Activated CD4-positive, alpha-beta T cell treated with anti-CD3 and anti-CD28 coated beads for 1 hour (primary cell): ENCODE results near the gene IRF2.

Experiments used
- DNase-seq: peaks from one replicate; pipeline ENCODE4 v3.0.0-alpha.2; 2020

Gene IRF2

GRCh38 chr4:184404047-184404446 is 70.3 kb downstream of the IRF2 start:
- no peak for DNase-seq

GRCh38 chr4:184403384-184403781 is 71.0 kb downstream of the IRF2 start:
- DNase-seq = no peak

- DNase-seq = no peak
Measured at GRCh38 chr4:184402740-184403383, 71.5 kb downstream of the IRF2 start.

- DNase-seq = no peak
Measured at GRCh38 chr4:184402239-184402638, 72.1 kb downstream of the IRF2 start.

- no peak for DNase-seq
Measured at GRCh38 chr4:184401397-184402171, 72.8 kb downstream of the IRF2 start.

- DNase-seq = no peak
Measured at GRCh38 chr4:184400891-184401290, 73.5 kb downstream of the IRF2 start.

- DNase-seq = no peak
Measured at GRCh38 chr4:184400375-184400870, 73.9 kb downstream of the IRF2 start.

- DNase-seq = no peak
Measured at GRCh38 chr4:184399512-184399908, 74.8 kb downstream of the IRF2 start.

GRCh38 chr4:184398741-184399511 is 75.4 kb downstream of the IRF2 start:
- DNase-seq = no peak

- DNase-seq = no peak
Measured at GRCh38 chr4:184397516-184398163, 76.7 kb downstream of the IRF2 start.

GRCh38 chr4:184396570-184397515 is 77.5 kb downstream of the IRF2 start:
- DNase-seq = no peak

- DNase-seq = no peak
Measured at GRCh38 chr4:184395971-184396391, 78.4 kb downstream of the IRF2 start.

- DNase-seq = no peak
Measured at GRCh38 chr4:184395451-184395917, 78.9 kb downstream of the IRF2 start.

- no peak for DNase-seq
Measured at GRCh38 chr4:184392748-184393559, 81.4 kb downstream of the IRF2 start.

GRCh38 chr4:184392316-184392715 is 82.0 kb downstream of the IRF2 start:
- DNase-seq = no peak

- no peak for DNase-seq
Measured at GRCh38 chr4:184389978-184390900, 84.1 kb downstream of the IRF2 start.

GRCh38 chr4:184388106-184388505 is 86.2 kb downstream of the IRF2 start:
- DNase-seq = no peak

- DNase-seq = no peak
Measured at GRCh38 chr4:184387351-184387750, 87.0 kb downstream of the IRF2 start.

- DNase-seq = no peak
Measured at GRCh38 chr4:184386271-184386781, 88.0 kb downstream of the IRF2 start.
